Transverse colon (tissue), 4 donors: ENCODE data around the gene RNF4. TPM values are rescaled to one million over a fixed set of nuclear protein-coding genes. Genes with fewer than 3 reads are reported as not detected.

Source experiments
- DNase-seq: peaks from one replicate; pipeline ENCODE4 v3.0.0-alpha.2; 2019
- H3K27ac ChIP-seq, 4 donors: fragments of 200-600 bp; sonication (generic); 2 replicates each; pipeline ENCODE4 v1.5.1; 2016 to 2018; ENCODE audit warnings: inconsistent platforms in 4 of 4
- H3K27me3 ChIP-seq: fragments of 200-600 bp; sonication (generic); 2 replicates; pipeline ENCODE4 v1.5.1; 2017; ENCODE audit warnings: inconsistent platforms
- H3K36me3 ChIP-seq, 4 donors: fragments of 200-600 bp; sonication (generic); 2 replicates each; pipeline ENCODE4 v1.5.1; 2017 to 2019; ENCODE audit warnings: inconsistent platforms in 4 of 4
- H3K4me1 ChIP-seq, 4 donors: fragments of 200-600 bp; sonication (generic); 2 replicates each; pipeline ENCODE4 v1.5.1; 2017 to 2020; ENCODE audit warnings: inconsistent platforms in 4 of 4
- H3K4me3 ChIP-seq, 4 donors: fragments of 200-600 bp; sonication (generic); 1 replicate in 1 of 4; 2 replicates in 3 of 4; pipeline versions ENCODE4 v1.5.1 to v1.6.1; 2017 to 2019; ENCODE audit warnings: inconsistent platforms in 4 of 4
- H3K9me3 ChIP-seq, 2 donors: fragments of 200-600 bp; sonication (generic); 2 replicates each; pipeline ENCODE4 v1.5.1; 2017 to 2019; ENCODE audit warnings: inconsistent platforms in 2 of 2
- CTCF ChIP-seq, 5 experiments: fragments of 200-600 bp in 3 of 5; fragments of 450-650 bp in 2 of 5; sonication (generic) in 3 of 5; IDR thresholded peaks; 1 replicate in 2 of 5; 2 replicates in 3 of 5; pipeline ENCODE4 v1.5.1; 2016 to 2017; ENCODE audit warnings: antibody characterized with exemption in 5 of 5, inconsistent platforms in 3 of 5, mild to moderate bottlenecking in 2 of 5, moderate library complexity in 1 of 5
- EP300 ChIP-seq: sonication (generic); formaldehyde crosslinking; IDR thresholded peaks from one replicate; pipeline ENCODE4 v1.6.1; 2017; ENCODE audit warnings: antibody characterized with exemption, low read depth
- POLR2A ChIP-seq: fragments of 450-650 bp; IDR thresholded peaks from one replicate; pipeline ENCODE4 v1.6.1; 2016; ENCODE audit warnings: antibody characterized with exemption, mild to moderate bottlenecking, moderate library complexity
- POLR2AphosphoS5 ChIP-seq, 3 donors: sonication (generic); formaldehyde crosslinking; IDR thresholded peaks; one replicate each; pipeline ENCODE4 v1.6.1; 2016; ENCODE audit warnings: antibody characterized with exemption in 3 of 3
- WGBS, 2 donors: methylation state at CpG; one replicate each; pipeline ENCODE4 v1.1.5; 2018; ENCODE audit warnings: low coverage in 1 of 2; 5-methylcytosine and 5-hydroxymethylcytosine counted together
- in situ Hi-C, 4 donors: fragments of 200-750 bp; cut with MboI; loops; one replicate each; pipeline versions ENCODE4 v1.15.0 to v1.15.1; 2017; ENCODE audit warnings: low sequenced_read_pairs in 3 of 4, low pct_ligation_motif_present in 1 of 4, low pct_unique_long_range_greater_than_20kb in 1 of 4
- intact Hi-C: fragments of 100-400 bp; cut with DNase I; formaldehyde crosslinking; loops from one replicate; pipeline ENCODE4 v1.15.1; 2023; ENCODE audit warnings: low total_unique reads
- total RNA-seq, 4 donors: library from RNA; depleted of rRNA; stranded (reverse); fragments of >200 nt; gene quantifications; one replicate each; pipeline ENCODE4 v1.1.0, GENCODE V29; 2016

RNF4 gene
- total RNA-seq, 4 donors from 2014 or later = 20.9 to 50.5 (median 35.8) TPM

GRCh38 chr4:2484993-2485392 lies 16.1 kb downstream of the RNF4 start:
- H3K27me3 ChIP-seq = no peaks in the 10 kb centered on the region
- H3K36me3 ChIP-seq = no peaks in the 10 kb centered on the region
- in situ Hi-C loops (no loop called here), intact Hi-C loops (no loop called here)
- no peak overlapping the region for H3K4me3 ChIP-seq
- peak in 2 of 3 donors; percentile 53 to 64 for TF ChIP-seq POLR2AphosphoS5 (IDR thresholded peaks at IDR 0.05)
- TF ChIP-seq CTCF (IDR thresholded peaks at IDR 0.05) = no peak
- H3K4me1 ChIP-seq = peaks cover 43 to 84% (median 71%) of the 10 kb centered on the region in 4 donors
- DNase-seq = peak; percentile 85
- 0 to 29% methylated on average over 2 to 11 of the region's 11 CpGs for WGBS, 2 donors
- H3K27ac ChIP-seq = peak overlapping the region; percentile 74 to 83 (median 80)
- H3K9me3 ChIP-seq = no peaks in the 10 kb centered on the region

- intact Hi-C loops (no loop called here), in situ Hi-C loops (no loop called here)
- H3K9me3 ChIP-seq = no peaks in the 10 kb centered on the region
- H3K4me1 ChIP-seq = peaks cover 39 to 75% (median 65%) of the 10 kb centered on the region in 4 donors
- no peaks in the 10 kb centered on the region for H3K27me3 ChIP-seq
- H3K27ac ChIP-seq = peak overlapping the region; percentile 74 to 83 (median 80)
- WGBS, 2 donors = 94 to 100% methylated on average over 1 to 4 of the region's 4 CpGs
- TF ChIP-seq EP300 (no peak), CTCF (IDR thresholded peaks at IDR 0.05) (no peak), POLR2AphosphoS5 (IDR thresholded peaks at IDR 0.05) (no peak), POLR2A (no peak)
- H3K4me3 ChIP-seq = no peak overlapping the region
- H3K36me3 ChIP-seq = peaks cover 0 to 8% (median 3%) of the 10 kb centered on the region in 4 donors
- no peak for DNase-seq
These were observed 17.1 kb downstream of the RNF4 start for GRCh38 chr4:2485956-2486355.

GRCh38 chr4:2486981-2487380 lies 18.1 kb downstream of the RNF4 start:
- Histone ChIP-seq H3K27me3 (no peaks in the 10 kb centered on the region), H3K9me3 (no peaks in the 10 kb centered on the region), H3K36me3 (peaks cover 0 to 15% (median 4%) of the 10 kb centered on the region in 4 donors), H3K4me1 (peaks cover 33 to 64% (median 55%) of the 10 kb centered on the region in 4 donors), H3K27ac (no peak overlapping the region), H3K4me3 (no peak overlapping the region)
- TF ChIP-seq POLR2A = no peak
- TF ChIP-seq CTCF (IDR thresholded peaks at IDR 0.05) = no peak
- no peak for TF ChIP-seq EP300
- no peak for TF ChIP-seq POLR2AphosphoS5 (IDR thresholded peaks at IDR 0.05)
- no peak for DNase-seq
- in situ Hi-C loops = no loop called here
- intact Hi-C loops = no loop called here
- 89 to 92% methylated on average over 4 to 6 of the region's 6 CpGs for WGBS, 2 donors

GRCh38 chr4:2487632-2488031 lies 18.7 kb downstream of the RNF4 start:
- H3K4me3 ChIP-seq = no peak overlapping the region
- no peak overlapping the region for H3K27ac ChIP-seq
- intact Hi-C loops = no loop called here
- in situ Hi-C loops = no loop called here
- DNase-seq = no peak
- H3K4me1 ChIP-seq = peaks cover 26 to 58% (median 48%) of the 10 kb centered on the region in 4 donors
- WGBS, 2 donors = 44 to 70% methylated on average over 1 to 6 of the region's 6 CpGs
- peaks cover 0 to 21% (median 6%) of the 10 kb centered on the region in 4 donors for H3K36me3 ChIP-seq
- no peaks in the 10 kb centered on the region for H3K9me3 ChIP-seq
- no peaks in the 10 kb centered on the region for H3K27me3 ChIP-seq
- TF ChIP-seq EP300 (no peak), CTCF (IDR thresholded peaks at IDR 0.05) (no peak), POLR2A (no peak), POLR2AphosphoS5 (IDR thresholded peaks at IDR 0.05) (no peak)
